Keratinocyte (primary cell): ENCODE results near the gene DIAPH2.

Source experiments
- CTCF ChIP-seq, 3 experiments: IDR thresholded peaks in 1 of 3; conservative IDR thresholded peaks in 1 of 3; optimal IDR thresholded peaks in 1 of 3; 2 replicates in 2 of 3; 3 replicates in 1 of 3; pipeline versions ENCODE3 to v1.5.1; 2011; ENCODE audit warnings: low read length in 3 of 3, mild to moderate bottlenecking in 3 of 3, moderate library complexity in 2 of 3, control low read depth in 1 of 3, inconsistent platforms in 1 of 3; ENCODE audit not compliant: insufficient read depth in 2 of 3; ENCODE audit errors: extremely low read depth in 1 of 3
- EZH2 ChIP-seq: IDR thresholded peaks from one replicate; pipeline ENCODE4 v1.6.1; 2012; ENCODE audit warnings: inconsistent platforms, mild to moderate bottlenecking, low read length, moderate library complexity

GRCh38 chrX:97050392-97050791, 365.8 kb downstream of the DIAPH2 start:
- TF ChIP-seq CTCF (optimal IDR thresholded peaks at IDR 0.05 in 1 of 3, IDR thresholded peaks at IDR 0.05 in 1 of 3, conservative IDR thresholded peaks at IDR 0.05 in 1 of 3; ENCODE audit: extremely low read depth in 1 of 3, insufficient read depth in 2 of 3, low read length in 3 of 3): no peak
- TF ChIP-seq EZH2: no peak
